Effector memory CD8-positive, alpha-beta T cell (primary cell): ENCODE results near the gene MYO7B.

Source experiments
- ATAC-seq: fragments of 150-1000 bp; cut with Tn5 transposase; replicated peaks from 2 replicates; pipeline ENCODE4 v1.10.0; 2021; ENCODE audit warnings: mild to moderate bottlenecking, moderate library complexity
- DNase-seq, 3 experiments: peaks; one replicate each; pipeline ENCODE4 v3.0.0; 2021
- H3K27ac Mint-ChIP-seq, 2 donors: one replicate each; pipeline ENCODE4 v1.8.0; 2022; ENCODE audit warnings: mild to moderate bottlenecking in 2 of 2, mixed read lengths in 2 of 2, moderate library complexity in 2 of 2
- H3K27me3 Mint-ChIP-seq, 2 donors: one replicate each; pipeline ENCODE4 v1.8.0; 2022; ENCODE audit warnings: mixed read lengths in 2 of 2
- H3K36me3 Mint-ChIP-seq: one replicate; pipeline ENCODE4 v1.8.0; 2022; ENCODE audit warnings: mild to moderate bottlenecking, moderate library complexity, mixed read lengths; ENCODE audit not compliant: insufficient read depth
- H3K4me1 Mint-ChIP-seq, 2 donors: one replicate each; pipeline ENCODE4 v1.8.0; 2022; ENCODE audit warnings: low read depth in 2 of 2, mixed read lengths in 2 of 2
- H3K4me3 Mint-ChIP-seq, 2 donors: one replicate each; pipeline ENCODE4 v1.8.0; 2022; ENCODE audit warnings: mild to moderate bottlenecking in 2 of 2, mixed read lengths in 2 of 2, moderate library complexity in 2 of 2
- H3K9me3 Mint-ChIP-seq, 2 donors: one replicate each; pipeline ENCODE4 v1.8.0; 2022; ENCODE audit warnings: mixed read lengths in 2 of 2

The MYO7B gene

GRCh38 chr2:127623388-127624319 lies 88.2 kb downstream of the MYO7B start:
- no peaks in the 10 kb centered on the region for H3K9me3 Mint-ChIP-seq
- H3K4me3 Mint-ChIP-seq = no peak overlapping the region
- H3K27me3 Mint-ChIP-seq = peaks cover 32 to 48% of the 10 kb centered on the region in 2 donors
- ATAC-seq (no peak), DNase-seq (no peak)
- peaks cover 0 to 2% of the 10 kb centered on the region in 2 donors for H3K4me1 Mint-ChIP-seq
- H3K36me3 Mint-ChIP-seq = peaks cover 5% of the 10 kb centered on the region
- no peak overlapping the region for H3K27ac Mint-ChIP-seq

- DNase-seq (no peak), ATAC-seq (no peak)
- peaks cover 28 to 41% of the 10 kb centered on the region in 2 donors for H3K27me3 Mint-ChIP-seq
- no peak overlapping the region for H3K27ac Mint-ChIP-seq
- H3K36me3 Mint-ChIP-seq = peaks cover 4% of the 10 kb centered on the region
- H3K9me3 Mint-ChIP-seq = no peaks in the 10 kb centered on the region
- H3K4me1 Mint-ChIP-seq = peaks cover 0 to 2% of the 10 kb centered on the region in 2 donors
- no peak overlapping the region for H3K4me3 Mint-ChIP-seq
Observed at GRCh38 chr2:127624320-127624755, 88.9 kb downstream of the MYO7B start.

GRCh38 chr2:127624756-127625571 lies 89.5 kb downstream of the MYO7B start:
- peaks cover 21 to 37% of the 10 kb centered on the region in 2 donors for H3K27me3 Mint-ChIP-seq
- ATAC-seq (no peak), DNase-seq (no peak)
- no peaks in the 10 kb centered on the region for H3K9me3 Mint-ChIP-seq
- H3K27ac Mint-ChIP-seq = no peak overlapping the region
- H3K4me1 Mint-ChIP-seq = peaks cover 0 to under 1% of the 10 kb centered on the region in 2 donors
- peaks cover 7% of the 10 kb centered on the region for H3K36me3 Mint-ChIP-seq
- H3K4me3 Mint-ChIP-seq = no peak overlapping the region

GRCh38 chr2:127625572-127625951 lies 90.1 kb downstream of the MYO7B start:
- no peak for ATAC-seq
- no peak for DNase-seq
- peaks cover 0 to 3% of the 10 kb centered on the region in 2 donors for H3K4me1 Mint-ChIP-seq
- H3K27ac Mint-ChIP-seq = no peak overlapping the region
- peaks cover 20 to 42% of the 10 kb centered on the region in 2 donors for H3K27me3 Mint-ChIP-seq
- no peaks in the 10 kb centered on the region for H3K9me3 Mint-ChIP-seq
- no peak overlapping the region for H3K4me3 Mint-ChIP-seq
- H3K36me3 Mint-ChIP-seq = peaks cover 7% of the 10 kb centered on the region

GRCh38 chr2:127626175-127626574 lies 90.7 kb downstream of the MYO7B start:
- no peak overlapping the region for H3K27ac Mint-ChIP-seq
- no peak overlapping the region for H3K4me3 Mint-ChIP-seq
- peaks cover 20 to 42% of the 10 kb centered on the region in 2 donors for H3K27me3 Mint-ChIP-seq
- H3K4me1 Mint-ChIP-seq = peaks cover 0 to 3% of the 10 kb centered on the region in 2 donors
- DNase-seq (no peak), ATAC-seq (no peak)
- H3K36me3 Mint-ChIP-seq = peaks cover 7% of the 10 kb centered on the region
- no peaks in the 10 kb centered on the region for H3K9me3 Mint-ChIP-seq

GRCh38 chr2:127626917-127627739 lies 91.6 kb downstream of the MYO7B start:
- DNase-seq = no peak
- Mint-ChIP-seq H3K9me3 (no peaks in the 10 kb centered on the region), H3K27me3 (peaks cover 11 to 32% of the 10 kb centered on the region in 2 donors), H3K4me3 (no peak overlapping the region), H3K36me3 (peaks cover 7% of the 10 kb centered on the region), H3K27ac (no peak overlapping the region), H3K4me1 (peaks cover 0 to 3% of the 10 kb centered on the region in 2 donors)
- no peak for ATAC-seq

GRCh38 chr2:127627740-127628571 lies 92.5 kb downstream of the MYO7B start:
- H3K4me3 Mint-ChIP-seq = no peak overlapping the region
- H3K4me1 Mint-ChIP-seq = peaks cover 0 to 3% of the 10 kb centered on the region in 2 donors
- H3K27me3 Mint-ChIP-seq = peaks cover 11 to 24% of the 10 kb centered on the region in 2 donors
- no peak overlapping the region for H3K27ac Mint-ChIP-seq
- no peaks in the 10 kb centered on the region for H3K9me3 Mint-ChIP-seq
- ATAC-seq (no peak), DNase-seq (no peak)
- peaks cover 7% of the 10 kb centered on the region for H3K36me3 Mint-ChIP-seq

GRCh38 chr2:127628767-127629614 lies 93.5 kb downstream of the MYO7B start:
- no peak overlapping the region for H3K4me3 Mint-ChIP-seq
- no peaks in the 10 kb centered on the region for H3K9me3 Mint-ChIP-seq
- H3K4me1 Mint-ChIP-seq = peaks cover 0 to 3% of the 10 kb centered on the region in 2 donors
- peaks cover 2 to 16% of the 10 kb centered on the region in 2 donors for H3K27me3 Mint-ChIP-seq
- no peak for ATAC-seq
- no peak for DNase-seq
- no peak overlapping the region for H3K27ac Mint-ChIP-seq
- H3K36me3 Mint-ChIP-seq = peaks cover 5% of the 10 kb centered on the region

GRCh38 chr2:127629637-127630036 lies 94.2 kb downstream of the MYO7B start:
- peaks cover 0 to 9% of the 10 kb centered on the region in 2 donors for H3K27me3 Mint-ChIP-seq
- H3K27ac Mint-ChIP-seq = no peak overlapping the region
- DNase-seq = no peak
- no peak for ATAC-seq
- H3K9me3 Mint-ChIP-seq = no peaks in the 10 kb centered on the region
- no peak overlapping the region for H3K4me3 Mint-ChIP-seq
- peaks cover 4% of the 10 kb centered on the region for H3K36me3 Mint-ChIP-seq
- peaks cover 0 to 3% of the 10 kb centered on the region in 2 donors for H3K4me1 Mint-ChIP-seq

- no peak overlapping the region for H3K27ac Mint-ChIP-seq
- peaks cover 0 to 3% of the 10 kb centered on the region in 2 donors for H3K4me1 Mint-ChIP-seq
- no peak for DNase-seq
- no peak for ATAC-seq
- H3K27me3 Mint-ChIP-seq = peaks cover 0 to 9% of the 10 kb centered on the region in 2 donors
- H3K4me3 Mint-ChIP-seq = no peak overlapping the region
- peaks cover 4% of the 10 kb centered on the region for H3K36me3 Mint-ChIP-seq
- H3K9me3 Mint-ChIP-seq = no peaks in the 10 kb centered on the region
Observed at GRCh38 chr2:127630096-127630863, 94.8 kb downstream of the MYO7B start.

GRCh38 chr2:127630864-127631540 lies 95.5 kb downstream of the MYO7B start:
- no peak overlapping the region for H3K27ac Mint-ChIP-seq
- H3K36me3 Mint-ChIP-seq = peaks cover 4% of the 10 kb centered on the region
- peaks cover 0 to 9% of the 10 kb centered on the region in 2 donors for H3K27me3 Mint-ChIP-seq
- ATAC-seq = no peak
- H3K9me3 Mint-ChIP-seq = no peaks in the 10 kb centered on the region
- peaks cover 0 to 3% of the 10 kb centered on the region in 2 donors for H3K4me1 Mint-ChIP-seq
- DNase-seq = no peak
- no peak overlapping the region for H3K4me3 Mint-ChIP-seq
